CD4-positive, alpha-beta T cell treated with Interleukin-1 beta for 1 hour (primary cell): ENCODE measurements around the gene RUFY1.
"Not testable (repeated sequence)": the region's sequence is repeated elsewhere in the genome, so short reads cannot be mapped to it uniquely, and the experiment has no call there.

Experiments used
- DNase-seq, 2 donors: peaks; one replicate each; pipeline ENCODE4 v3.0.0-alpha.2; 2020 to 2022

The RUFY1 gene

GRCh38 chr5:179542170-179542569 lies 8.2 kb upstream of the RUFY1 start:
- no peak for DNase-seq

DNA sequence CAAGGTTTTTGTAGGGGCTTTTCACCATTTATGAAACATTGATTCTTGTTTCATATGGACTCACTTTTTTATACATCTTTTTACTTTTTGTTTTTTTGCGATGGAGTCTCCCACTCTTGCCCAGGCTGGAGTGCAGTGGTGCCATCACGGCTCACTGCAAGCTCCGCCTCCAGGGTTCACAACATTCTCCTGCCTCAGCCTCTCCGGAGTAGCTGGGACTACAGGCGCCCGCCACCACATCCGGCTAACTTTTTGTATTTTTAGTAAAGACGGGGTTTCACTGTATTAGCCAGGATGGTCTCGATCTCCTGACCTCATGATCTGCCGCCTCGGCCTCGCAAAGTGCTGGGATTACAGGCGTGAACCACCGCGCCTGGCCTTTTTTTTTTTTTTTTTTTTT lies 7.1 kb upstream of the RUFY1 start:
- not testable (repeated sequence) for DNase-seq

DNA sequence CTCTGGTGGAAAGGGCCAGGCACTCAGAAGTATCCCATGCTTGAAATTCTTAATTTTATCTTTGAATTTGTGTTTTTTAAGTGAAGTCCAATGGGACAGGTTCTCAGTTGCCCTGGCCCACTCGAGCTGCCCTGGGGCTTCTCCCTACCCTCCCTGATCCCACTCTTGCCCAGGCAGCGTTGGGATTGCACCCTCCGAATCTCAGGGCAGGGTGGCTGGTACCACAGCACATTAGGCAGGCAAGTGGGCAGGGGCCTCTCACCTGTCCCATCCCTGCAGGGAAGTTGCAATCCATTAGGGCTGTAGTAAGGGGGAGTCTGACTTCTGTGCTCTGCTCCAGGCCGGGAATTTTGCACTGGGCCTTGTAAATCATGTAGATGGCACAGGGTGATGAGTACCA lies 2.7 kb downstream of the RUFY1 start:
- no peak for DNase-seq

DNA sequence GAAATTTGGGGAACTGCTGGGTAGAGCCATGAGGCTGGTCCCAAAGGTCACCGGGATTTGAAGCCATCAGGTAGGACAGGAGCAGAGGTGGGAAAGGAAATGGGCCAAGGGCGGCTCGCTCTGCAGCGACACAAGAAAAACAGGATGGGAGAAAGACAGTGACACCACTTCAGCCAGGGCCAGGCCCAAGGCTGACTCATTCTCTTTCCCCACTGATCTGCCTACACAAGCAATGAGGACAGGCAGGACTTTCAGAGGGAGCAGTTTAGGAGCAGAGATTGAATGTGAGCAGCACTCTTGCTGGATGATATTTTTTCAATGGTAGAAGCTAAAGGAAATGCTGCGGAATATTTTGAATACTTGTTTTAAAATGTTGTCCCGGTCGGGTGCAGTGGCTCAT lies 3.5 kb downstream of the RUFY1 start:
- DNase-seq: no peak

DNA sequence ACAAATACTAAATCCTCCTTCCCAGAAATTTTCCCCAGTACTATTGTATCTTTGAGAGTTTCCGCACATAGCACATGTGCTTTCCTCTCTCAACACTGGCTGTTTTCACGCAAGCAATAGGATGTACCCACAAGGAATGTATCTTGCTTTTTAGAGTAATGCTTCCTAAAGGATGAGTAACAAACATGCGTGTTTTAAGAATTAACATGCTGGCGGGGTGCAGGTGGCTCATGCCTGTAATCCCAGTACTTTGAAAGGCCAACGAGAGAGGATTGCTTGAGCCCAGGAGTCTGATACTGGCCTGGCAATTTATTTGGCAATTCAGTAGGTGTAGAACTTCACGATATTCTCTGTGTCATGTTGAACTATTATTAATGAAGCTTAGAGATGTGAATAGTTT lies 4.6 kb downstream of the RUFY1 start:
- no peak for DNase-seq

GRCh38 chr5:179558261-179558799 lies 8.0 kb downstream of the RUFY1 start:
- not testable (repeated sequence) for DNase-seq

DNA sequence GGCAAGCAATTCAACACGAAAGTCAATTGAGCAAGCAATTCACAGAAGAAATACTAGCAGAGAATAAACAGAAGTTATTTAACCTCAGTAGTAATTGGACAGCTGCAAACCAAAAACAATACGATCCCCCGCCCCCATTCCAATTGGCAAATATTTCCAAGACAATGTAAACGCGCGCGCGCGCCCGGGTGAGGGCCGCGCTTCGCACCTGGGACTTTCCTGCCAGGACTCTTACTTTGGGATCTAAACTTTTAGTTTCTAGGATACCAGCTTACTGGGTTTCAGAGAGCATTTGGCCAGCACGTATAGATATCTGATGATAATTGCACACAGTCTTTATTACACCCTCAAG lies 8.6 kb downstream of the RUFY1 start:
- peak in 1 of 2 donors; percentile 10 for DNase-seq

DNA sequence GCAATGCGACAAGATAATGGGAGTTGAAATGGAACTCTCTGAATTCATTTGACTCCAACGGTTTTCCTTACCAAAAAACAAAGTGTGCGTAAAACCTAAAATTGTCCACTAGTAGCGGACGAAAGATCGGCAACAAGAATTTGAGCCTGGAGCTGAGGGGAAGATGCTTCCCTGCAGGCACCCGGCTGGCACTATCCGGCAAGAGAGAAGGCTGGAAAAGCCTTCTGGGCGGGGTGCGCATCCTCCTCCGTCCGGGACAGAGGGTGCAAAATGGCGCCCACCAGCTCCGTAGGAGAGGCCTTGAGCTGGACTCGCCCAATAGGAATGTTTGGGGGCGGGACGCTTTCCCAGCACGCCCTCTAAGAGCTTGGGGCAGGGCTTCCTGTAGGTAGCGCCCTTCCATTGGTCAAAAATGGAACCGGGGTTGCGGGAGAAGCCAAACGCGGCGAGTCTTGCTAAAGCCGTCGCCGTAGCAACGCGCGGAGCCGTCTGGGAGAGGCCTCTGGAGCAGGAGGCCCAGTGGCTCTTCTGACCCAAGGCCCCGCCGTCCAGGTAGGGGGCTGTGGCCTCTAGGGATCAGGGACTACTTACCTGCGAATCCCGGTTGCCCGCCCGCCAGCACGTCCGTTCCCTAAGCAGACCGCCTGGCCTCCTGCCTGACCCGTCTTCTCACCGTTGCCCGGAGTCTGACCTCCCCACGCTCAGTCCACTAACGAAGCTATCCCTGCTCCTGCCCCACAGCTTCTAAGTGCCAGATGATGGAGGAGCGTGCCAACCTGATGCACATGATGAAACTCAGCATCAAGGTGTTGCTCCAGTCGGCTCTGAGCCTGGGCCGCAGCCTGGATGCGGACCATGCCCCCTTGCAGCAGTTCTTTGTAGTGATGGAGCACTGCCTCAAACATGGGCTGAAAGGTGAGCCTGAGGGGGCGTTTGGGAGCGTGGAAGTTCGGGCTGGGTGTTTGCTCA lies 9.2 kb downstream of the RUFY1 start:
- peak; percentile 91 to 93 for DNase-seq

DNA sequence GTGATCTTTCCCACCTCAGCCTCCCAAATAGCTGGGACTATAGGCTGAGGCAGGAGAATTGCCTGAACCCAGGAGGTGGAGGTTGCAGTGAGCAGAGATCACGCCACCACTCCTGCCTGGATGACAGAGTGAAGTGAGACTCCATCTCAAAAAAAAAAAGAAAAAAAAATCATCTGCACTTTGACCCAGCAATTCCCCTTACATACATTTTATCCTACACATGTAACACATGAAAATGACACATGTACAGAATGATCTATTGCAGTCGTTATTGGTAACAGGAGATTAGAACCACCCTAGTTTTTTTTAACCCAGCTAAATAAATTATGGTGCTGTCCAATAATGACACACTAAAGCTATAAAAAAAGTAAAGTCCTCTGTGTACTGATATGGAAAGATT lies 14.2 kb downstream of the RUFY1 start:
- DNase-seq: no peak

GRCh38 chr5:179568721-179569120 lies 18.4 kb downstream of the RUFY1 start:
- DNase-seq: no peak

GRCh38 chr5:179572386-179572785 lies 22.0 kb downstream of the RUFY1 start:
- DNase-seq: no peak

DNA sequence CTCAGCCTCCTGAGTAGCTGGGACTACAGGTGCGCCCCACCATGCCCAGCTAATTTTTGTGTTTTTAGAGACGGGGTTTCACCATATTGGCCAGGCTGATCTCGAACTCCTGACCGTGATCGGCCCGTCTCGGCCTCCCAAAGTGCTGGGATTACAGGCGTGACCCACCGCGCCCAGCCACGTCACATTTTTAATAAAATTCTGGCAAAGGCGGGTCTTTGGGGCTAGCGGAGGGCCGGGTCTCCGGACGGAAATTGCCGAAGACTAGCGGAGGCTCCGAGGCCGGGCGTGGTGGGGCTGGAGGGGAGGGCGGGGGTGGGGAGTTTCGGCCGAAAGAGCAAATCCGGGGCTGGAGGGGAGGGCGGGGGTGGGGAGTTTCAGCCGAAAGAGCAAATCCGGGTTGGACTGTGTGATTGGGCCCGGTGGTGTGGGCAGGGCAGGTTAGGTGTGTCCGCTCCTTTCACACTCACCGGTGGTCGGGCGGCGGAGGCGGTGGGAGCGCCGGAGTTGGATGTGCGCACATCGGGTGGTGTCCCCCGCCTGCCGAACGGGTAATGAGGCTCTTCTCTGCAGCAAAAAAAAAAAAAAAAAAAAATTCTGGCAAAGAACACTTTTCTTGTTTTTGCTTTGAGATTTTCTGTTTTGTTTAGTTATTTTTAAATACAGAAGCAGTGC lies 27.1 kb downstream of the RUFY1 start:
- no peak for DNase-seq

GRCh38 chr5:179585941-179586401 lies 35.6 kb downstream of the RUFY1 start:
- DNase-seq: no peak

GRCh38 chr5:179588166-179588565 lies 37.8 kb downstream of the RUFY1 start:
- DNase-seq: no peak

DNA sequence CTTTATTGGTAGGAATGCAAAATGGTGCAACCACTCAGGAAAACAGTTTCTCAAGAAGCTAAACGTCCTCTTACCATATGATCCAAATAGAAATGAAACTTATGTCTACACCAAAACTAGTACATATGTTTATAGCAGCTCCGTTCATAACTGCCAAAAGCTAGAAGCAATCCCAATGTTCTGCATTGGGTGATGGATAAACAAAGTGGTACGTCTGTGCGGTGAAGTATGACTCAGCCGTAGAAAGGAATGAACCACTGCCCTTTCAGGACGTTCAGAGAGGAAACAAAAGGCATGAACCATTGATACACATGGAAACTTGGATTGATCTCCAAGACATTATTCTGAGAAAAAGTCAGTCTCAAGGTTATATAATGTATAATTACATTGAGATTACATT lies 45.6 kb downstream of the RUFY1 start:
- DNase-seq: no peak

DNA sequence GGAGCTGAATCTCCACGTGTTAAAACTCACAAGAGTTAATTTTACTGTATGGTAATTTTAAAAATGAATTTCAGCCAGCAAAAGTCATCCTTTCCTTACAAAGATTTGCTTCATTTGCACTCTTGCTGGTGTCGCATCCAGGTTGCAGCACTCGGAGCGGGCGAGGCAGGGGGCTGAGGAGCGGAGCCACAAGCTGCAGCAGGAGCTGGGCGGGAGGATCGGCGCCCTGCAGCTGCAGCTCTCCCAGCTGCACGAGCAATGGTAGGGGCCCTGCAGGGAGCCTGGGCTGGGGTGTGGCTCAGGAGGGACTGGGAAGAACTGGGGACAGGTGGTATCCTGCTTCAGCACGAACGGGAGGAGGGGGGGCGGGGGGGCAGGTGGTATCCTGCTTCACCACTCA lies 46.1 kb downstream of the RUFY1 start:
- no peak for DNase-seq

DNA sequence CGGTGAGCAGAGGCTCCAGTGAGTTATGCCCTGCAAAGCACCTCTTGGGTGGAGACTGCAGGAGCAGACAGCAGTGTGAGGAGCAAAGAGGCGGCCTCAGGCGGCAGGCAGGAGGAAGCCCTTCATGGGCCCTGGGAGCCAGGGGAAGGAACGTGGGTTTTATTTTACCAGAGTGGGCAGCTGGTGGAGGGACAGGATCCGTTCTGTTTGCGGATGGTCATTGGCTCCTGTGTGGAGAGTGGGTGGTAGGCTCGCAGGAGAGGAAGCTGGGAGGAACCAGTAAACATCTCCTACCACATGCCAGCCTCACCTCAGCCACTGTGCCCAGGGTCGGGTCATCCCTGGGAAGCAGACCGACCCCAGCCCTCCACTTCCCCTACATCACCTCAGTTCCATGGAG lies 48.7 kb downstream of the RUFY1 start:
- no peak for DNase-seq

GRCh38 chr5:179599566-179599965 lies 49.2 kb downstream of the RUFY1 start:
- no peak for DNase-seq

DNA sequence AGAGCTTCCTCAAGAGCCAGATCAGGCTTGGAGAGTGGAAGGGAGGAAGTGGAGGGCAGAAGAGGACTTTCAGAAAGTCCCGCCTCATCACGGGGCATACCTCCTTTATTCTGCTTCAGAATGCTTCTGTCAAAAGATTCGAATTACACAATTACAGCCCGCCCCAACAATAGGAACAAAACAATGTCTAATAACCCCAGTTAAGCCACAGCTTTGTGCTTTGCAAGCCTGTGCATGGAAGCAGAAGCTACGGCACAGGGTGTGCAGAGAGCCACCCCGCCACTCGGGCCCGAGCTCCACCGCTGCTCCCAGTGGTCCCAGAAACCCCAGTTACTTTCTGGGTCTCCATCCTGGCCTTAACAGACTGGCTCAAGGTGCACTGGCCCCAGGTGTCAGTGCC lies 49.6 kb downstream of the RUFY1 start:
- DNase-seq: no peak

DNA sequence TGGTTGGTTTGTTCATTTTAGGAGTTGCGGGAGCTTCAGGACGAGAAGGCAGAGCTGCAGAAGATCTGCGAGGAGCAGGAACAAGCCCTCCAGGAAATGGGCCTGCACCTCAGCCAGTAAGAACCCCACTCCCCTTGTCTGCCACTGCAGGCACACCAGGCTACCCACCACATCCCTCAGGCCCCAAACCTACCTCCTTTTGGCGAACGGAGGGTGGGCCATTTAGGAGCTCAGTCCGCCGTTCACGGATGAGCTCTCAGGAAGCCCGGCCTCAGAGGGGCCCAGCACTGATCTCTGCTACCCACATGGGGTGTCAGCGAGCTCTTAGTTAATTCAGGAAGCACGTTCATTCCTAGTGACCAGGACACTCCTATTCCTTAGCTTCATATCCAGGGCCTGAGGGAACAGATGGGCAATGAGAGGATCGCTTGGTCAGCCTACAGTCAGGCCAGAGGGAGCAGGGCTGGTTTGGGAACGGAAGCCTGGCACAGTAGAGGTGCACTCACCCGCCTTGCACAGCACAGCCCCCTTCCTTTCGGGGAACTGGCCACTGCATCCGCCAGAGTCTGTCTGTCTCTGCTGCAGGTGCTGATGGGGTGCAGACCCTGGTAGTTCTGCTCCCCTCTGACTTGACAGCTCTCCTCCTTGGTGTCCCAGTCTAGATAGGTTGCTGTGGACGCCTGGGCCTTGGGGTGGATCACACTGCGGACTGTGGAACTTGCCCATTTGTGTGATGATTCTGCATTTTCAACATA lies 51.7 kb downstream of the RUFY1 start:
- no peak for DNase-seq

DNA sequence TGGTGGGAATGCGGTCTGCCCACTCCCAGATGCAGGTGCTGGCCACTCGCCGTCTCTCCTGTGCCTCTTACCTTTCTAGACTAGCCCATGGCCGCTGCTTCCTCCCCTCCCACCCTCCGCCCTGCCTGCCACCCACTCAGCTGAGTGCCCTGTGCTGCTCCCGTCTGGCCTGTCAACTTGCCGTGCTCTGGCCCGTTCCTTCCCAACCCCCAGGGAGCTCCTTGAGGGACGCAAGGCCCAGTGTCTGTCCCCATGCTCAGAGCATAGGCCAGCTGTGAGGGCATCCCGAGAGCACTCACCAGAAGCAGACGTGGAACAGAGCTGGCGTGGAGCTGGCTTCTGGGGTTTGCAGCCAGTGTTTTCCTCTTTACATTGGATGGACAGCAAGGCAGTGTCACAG lies 53.0 kb downstream of the RUFY1 start:
- no peak for DNase-seq

GRCh38 chr5:179605026-179605833 lies 54.9 kb downstream of the RUFY1 start:
- no peak for DNase-seq
